ENCODE data around the gene GNG14. TPM values are rescaled to one million over a fixed set of nuclear protein-coding genes. Genes with fewer than 3 reads are reported as not detected.

GNG14 gene
- total and polyA plus RNA-seq, 2 donors (not counting 3 experiments of a cell fraction or from before 2014, with no cell fraction given) = not detected

GRCh38 chr19:12695096-12695495 is 7.3 kb downstream of the GNG14 start:
- Histone ChIP-seq H3K9me3 (replicated peaks; ENCODE audit: control insufficient read depth, insufficient read depth, low read length) (no peaks in the 10 kb centered on the region), H3K36me3 (ENCODE audit: control insufficient read depth in 2 of 2, extremely low read depth in 1 of 2, insufficient read depth in 2 of 2, low read length in 2 of 2) (peaks cover 2 to 5% of the 10 kb centered on the region in 2 experiments), H3K27ac (ENCODE audit: insufficient read depth, low read depth, low read length) (no peak overlapping the region), H3K79me2 (ENCODE audit: control insufficient read depth, insufficient read depth, low read length) (no peaks in the 10 kb centered on the region), H3K9ac (replicated peaks; ENCODE audit: extremely low read depth, insufficient read depth, low read length) (no peak overlapping the region), H3K4me2 (ENCODE audit: insufficient read depth, low read length) (peak overlapping the region; percentile 52), H2AFZ (ENCODE audit: low read depth, low read length) (no peak overlapping the region), H3K4me3 (replicated peaks in 1 of 3; ENCODE audit: insufficient read depth in 1 of 3, low read depth in 1 of 3, low read length in 3 of 3) (no peak overlapping the region), H3K27me3 (ENCODE audit: control insufficient read depth in 2 of 2, insufficient read depth in 2 of 2, low read length in 2 of 2) (no peaks in the 10 kb centered on the region), H4K20me1 (replicated peaks; ENCODE audit: control insufficient read depth, extremely low read depth, insufficient read depth, low read length) (no peaks in the 10 kb centered on the region), H3K4me1 (ENCODE audit: control insufficient read depth, extremely low read depth, insufficient read depth, low read length) (peaks cover 15% of the 10 kb centered on the region), H3K9me1 (replicated peaks; ENCODE audit: control insufficient read depth, extremely low read depth, insufficient read depth, low read length) (no peaks in the 10 kb centered on the region)
- no TSS peak for BruUV-seq (replicated peaks)
- no peak for DNase-seq (ENCODE audit: low read depth, low spot score)
- ChIA-PET POLR2A (no interaction called here), CTCF (no interaction called here)
- intact Hi-C loops (cut with micrococcal nuclease) (no loop called here), dilution Hi-C loops (cut with MboI; ENCODE audit: extremely low pct_ligation_motif_present, low sequenced_read_pairs) (no loop called here)
- no peak for FAIRE-seq
- peak; percentile 17 for TF ChIP-seq FOS (IDR thresholded peaks at IDR 0.05; ENCODE audit: borderline replicate concordance, insufficient read depth, low read length)
- TF ChIP-seq EZH2 (IDR thresholded peaks at IDR 0.05; ENCODE audit: borderline replicate concordance, low read depth, low read length, severe bottlenecking) = no peak
- no peak for TF ChIP-seq MAX (IDR thresholded peaks at IDR 0.05; ENCODE audit: insufficient read depth, insufficient read length)

- Histone ChIP-seq H3K9me3 (replicated peaks; ENCODE audit: control insufficient read depth, insufficient read depth, low read length) (no peaks in the 10 kb centered on the region), H3K9ac (replicated peaks; ENCODE audit: extremely low read depth, insufficient read depth, low read length) (no peak overlapping the region)
- no peak for FAIRE-seq
These were observed 7.7 kb downstream of the GNG14 start for GRCh38 chr19:12695514-12695913.

More at GRCh38 chr19:12695514-12695913, 7.7 kb downstream of the GNG14 start:
- BruUV-seq (replicated peaks) = TSS peak; percentile 8
- no peak for DNase-seq (ENCODE audit: low read depth, low spot score)
- Histone ChIP-seq H2AFZ (ENCODE audit: low read depth, low read length) (no peak overlapping the region), H3K4me3 (replicated peaks in 1 of 3; ENCODE audit: insufficient read depth in 1 of 3, low read depth in 1 of 3, low read length in 3 of 3) (peak overlapping the region in 2 of 3 experiments; percentile 16 to 56), H3K27me3 (ENCODE audit: control insufficient read depth in 2 of 2, insufficient read depth in 2 of 2, low read length in 2 of 2) (no peaks in the 10 kb centered on the region), H3K36me3 (ENCODE audit: control insufficient read depth in 2 of 2, extremely low read depth in 1 of 2, insufficient read depth in 2 of 2, low read length in 2 of 2) (peaks cover 3 to 9% of the 10 kb centered on the region in 2 experiments), H3K79me2 (ENCODE audit: control insufficient read depth, insufficient read depth, low read length) (no peaks in the 10 kb centered on the region), H3K4me1 (ENCODE audit: control insufficient read depth, extremely low read depth, insufficient read depth, low read length) (peaks cover 15% of the 10 kb centered on the region), H3K4me2 (ENCODE audit: insufficient read depth, low read length) (peak overlapping the region; percentile 52), H3K9me1 (replicated peaks; ENCODE audit: control insufficient read depth, extremely low read depth, insufficient read depth, low read length) (no peaks in the 10 kb centered on the region), H3K27ac (ENCODE audit: insufficient read depth, low read depth, low read length) (no peak overlapping the region), H4K20me1 (replicated peaks; ENCODE audit: control insufficient read depth, extremely low read depth, insufficient read depth, low read length) (no peaks in the 10 kb centered on the region)
- TF ChIP-seq MAX (IDR thresholded peaks at IDR 0.05; ENCODE audit: insufficient read depth, insufficient read length) (no peak), MYC (IDR thresholded peaks at IDR 0.05; ENCODE audit: low read depth, low read length) (no peak), JUN (IDR thresholded peaks at IDR 0.05; ENCODE audit: borderline replicate concordance, insufficient read depth, insufficient read length, low read depth) (no peak), GATA2 (IDR thresholded peaks at IDR 0.05; ENCODE audit: insufficient read depth, insufficient read length, low read depth, low read length) (no peak), FOS (IDR thresholded peaks at IDR 0.05; ENCODE audit: borderline replicate concordance, insufficient read depth, low read length) (no peak), EZH2 (IDR thresholded peaks at IDR 0.05; ENCODE audit: borderline replicate concordance, low read depth, low read length, severe bottlenecking) (no peak)
- ChIA-PET POLR2A (no interaction called here), CTCF (no interaction called here)
- dilution Hi-C loops (cut with MboI; ENCODE audit: extremely low pct_ligation_motif_present, low sequenced_read_pairs) = no loop called here
- intact Hi-C loops (cut with micrococcal nuclease) = no loop called here

Measured in endothelial cell of umbilical vein (primary cell).